Thoracic aorta (tissue), 2 donors: ENCODE measurements around the gene VAMP7. TPM values are rescaled to one million over a fixed set of nuclear protein-coding genes. Genes with fewer than 3 reads are reported as not detected.

ENCODE experiments used
- ATAC-seq: fragments of 150-250 bp; one replicate; pipeline ENCODE4 v1.8.0; 2017; ENCODE audit warnings: low read depth; ENCODE audit not compliant: insufficient number of reproducible peaks, low FRiP score
- DNase-seq: peaks from one replicate; pipeline ENCODE4 v3.0.0-alpha.2; 2020; ENCODE audit warnings: low spot score
- H3K27ac ChIP-seq, 2 donors: fragments of 200-600 bp; sonication (generic); 1 replicate in 1 of 2; 2 replicates in 1 of 2; pipeline ENCODE4 v1.5.1; 2016; ENCODE audit warnings: mild to moderate bottlenecking in 2 of 2, moderate library complexity in 2 of 2
- H3K27me3 ChIP-seq: fragments of 200-600 bp; sonication (generic); replicated peaks from 2 replicates; pipeline ENCODE4 v1.6.0; 2016; ENCODE audit warnings: mild to moderate bottlenecking; ENCODE audit not compliant: insufficient read depth
- H3K36me3 ChIP-seq: fragments of 200-600 bp; sonication (generic); one replicate; pipeline ENCODE4 v1.5.1; 2016
- H3K4me1 ChIP-seq, 2 donors: fragments of 200-600 bp; sonication (generic); 1 replicate in 1 of 2; 2 replicates in 1 of 2; pipeline versions ENCODE4 v1.5.1 to v1.6.0; 2016; ENCODE audit warnings: low read depth in 2 of 2, mild to moderate bottlenecking in 1 of 2; ENCODE audit not compliant: control insufficient read depth in 1 of 2
- H3K4me3 ChIP-seq: fragments of 200-600 bp; sonication (generic); 2 replicates; pipeline ENCODE4 v1.5.1; 2016; ENCODE audit warnings: mild to moderate bottlenecking
- H3K9me3 ChIP-seq: fragments of 200-600 bp; sonication (generic); 2 replicates; pipeline ENCODE4 v1.5.1; 2016
- total RNA-seq, 2 donors: library from RNA; depleted of rRNA; stranded (reverse); fragments of >200 nt; gene quantifications; one replicate each; pipeline versions ENCODE4 v1.1.0 to v1.2.3, GENCODE V29; 2016
- TF ChIP-seq, protein P1 (sequence below): fragments of 200-600 bp; sonication (generic); IDR thresholded peaks from one replicate; pipeline ENCODE4 v1.5.1; 2019; ENCODE audit warnings: antibody characterized with exemption

The VAMP7 gene
- total RNA-seq, 2 donors from 2014 or later: 29.2 to 35.6 TPM

DNA sequence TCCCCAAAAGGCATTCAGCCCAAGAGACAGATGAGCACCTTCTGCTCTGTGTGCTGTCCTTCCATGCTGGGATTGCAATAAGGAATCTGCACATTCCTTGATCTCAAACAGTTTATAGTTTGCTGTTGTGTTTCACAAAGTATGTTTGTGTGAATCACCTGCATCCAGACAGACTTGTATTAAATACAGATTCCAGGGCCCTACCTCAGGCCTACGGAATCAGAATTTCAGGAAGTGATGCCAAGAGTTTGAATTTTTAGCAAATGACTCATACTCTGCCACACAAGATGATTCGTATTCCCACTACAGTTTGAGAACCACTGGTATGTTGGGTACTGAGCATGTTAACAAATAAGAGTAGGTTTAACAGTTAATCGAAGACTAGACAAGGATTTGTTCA lies 7.0 kb downstream of the VAMP7 start:
- Histone ChIP-seq H3K36me3 (no peaks in the 10 kb centered on the region), H3K27ac (no peak overlapping the region), H3K4me1 (no peaks in the 10 kb centered on the region), H3K27me3 (no peaks in the 10 kb centered on the region), H3K9me3 (no peaks in the 10 kb centered on the region), H3K4me3 (no peak overlapping the region)
- DNase-seq: no peak
- ATAC-seq: no peak
- TF ChIP-seq, protein P1, sequence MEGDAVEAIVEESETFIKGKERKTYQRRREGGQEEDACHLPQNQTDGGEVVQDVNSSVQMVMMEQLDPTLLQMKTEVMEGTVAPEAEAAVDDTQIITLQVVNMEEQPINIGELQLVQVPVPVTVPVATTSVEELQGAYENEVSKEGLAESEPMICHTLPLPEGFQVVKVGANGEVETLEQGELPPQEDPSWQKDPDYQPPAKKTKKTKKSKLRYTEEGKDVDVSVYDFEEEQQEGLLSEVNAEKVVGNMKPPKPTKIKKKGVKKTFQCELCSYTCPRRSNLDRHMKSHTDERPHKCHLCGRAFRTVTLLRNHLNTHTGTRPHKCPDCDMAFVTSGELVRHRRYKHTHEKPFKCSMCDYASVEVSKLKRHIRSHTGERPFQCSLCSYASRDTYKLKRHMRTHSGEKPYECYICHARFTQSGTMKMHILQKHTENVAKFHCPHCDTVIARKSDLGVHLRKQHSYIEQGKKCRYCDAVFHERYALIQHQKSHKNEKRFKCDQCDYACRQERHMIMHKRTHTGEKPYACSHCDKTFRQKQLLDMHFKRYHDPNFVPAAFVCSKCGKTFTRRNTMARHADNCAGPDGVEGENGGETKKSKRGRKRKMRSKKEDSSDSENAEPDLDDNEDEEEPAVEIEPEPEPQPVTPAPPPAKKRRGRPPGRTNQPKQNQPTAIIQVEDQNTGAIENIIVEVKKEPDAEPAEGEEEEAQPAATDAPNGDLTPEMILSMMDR: no peak

DNA sequence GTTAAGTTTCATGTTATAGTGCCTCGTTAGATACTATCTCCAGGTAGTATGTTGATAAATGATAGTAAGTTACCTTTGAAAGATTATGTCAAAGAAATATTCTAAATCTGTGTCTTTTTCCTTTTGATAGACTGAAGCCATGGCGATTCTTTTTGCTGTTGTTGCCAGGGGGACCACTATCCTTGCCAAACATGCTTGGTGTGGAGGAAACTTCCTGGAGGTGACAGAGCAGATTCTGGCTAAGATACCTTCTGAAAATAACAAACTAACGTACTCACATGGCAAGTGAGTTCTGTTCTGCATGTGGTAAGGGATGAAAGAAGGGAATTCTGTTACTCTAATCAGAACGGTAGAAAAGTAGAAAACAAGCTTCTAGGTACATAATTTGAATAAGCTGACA lies 8.2 kb downstream of the VAMP7 start:
- H3K4me1 ChIP-seq: no peaks in the 10 kb centered on the region
- TF ChIP-seq, protein P1: no peak
- ATAC-seq: no peak

GRCh38 chrX:155891446-155892210 lies 10.5 kb downstream of the VAMP7 start:
- no peak overlapping the region for H3K4me3 ChIP-seq
- ATAC-seq (no peak), DNase-seq (no peak)
- H3K4me1 ChIP-seq: no peaks in the 10 kb centered on the region
- no peaks in the 10 kb centered on the region for H3K9me3 ChIP-seq
- TF ChIP-seq, protein P1: no peak
- no peaks in the 10 kb centered on the region for H3K36me3 ChIP-seq
- no peaks in the 10 kb centered on the region for H3K27me3 ChIP-seq
- no peak overlapping the region for H3K27ac ChIP-seq

More for the DNA sequence above, 8.2 kb downstream of the VAMP7 start:
- H3K36me3 ChIP-seq: no peaks in the 10 kb centered on the region
- DNase-seq: no peak
- H3K27ac ChIP-seq: no peak overlapping the region
- no peaks in the 10 kb centered on the region for H3K27me3 ChIP-seq
- no peak overlapping the region for H3K4me3 ChIP-seq
- no peaks in the 10 kb centered on the region for H3K9me3 ChIP-seq

DNA sequence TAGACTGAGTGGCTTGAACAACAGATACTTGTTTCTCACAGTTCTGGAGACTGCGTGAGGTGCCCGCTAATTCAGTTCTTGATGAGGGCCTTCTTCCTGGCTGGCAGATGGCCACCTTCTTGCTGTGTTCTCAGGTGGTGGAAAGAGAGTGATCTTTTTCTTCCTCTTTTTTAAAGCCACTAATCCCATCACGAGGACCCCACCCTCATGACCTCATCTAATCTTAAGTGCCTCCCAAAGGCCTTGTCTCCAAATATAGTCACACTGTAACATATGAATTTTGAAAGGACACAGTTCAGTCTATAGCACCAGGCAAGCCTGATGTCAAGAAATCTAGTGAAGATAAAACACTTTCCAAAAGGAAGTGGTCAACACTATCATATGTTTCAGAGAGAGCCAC lies 12.4 kb downstream of the VAMP7 start:
- no peaks in the 10 kb centered on the region for H3K27me3 ChIP-seq
- H3K27ac ChIP-seq: no peak overlapping the region
- no peak for ATAC-seq
- H3K4me1 ChIP-seq: no peaks in the 10 kb centered on the region
- TF ChIP-seq, protein P1: no peak
- DNase-seq: no peak
- no peak overlapping the region for H3K4me3 ChIP-seq
- H3K9me3 ChIP-seq: no peaks in the 10 kb centered on the region
- no peaks in the 10 kb centered on the region for H3K36me3 ChIP-seq

DNA sequence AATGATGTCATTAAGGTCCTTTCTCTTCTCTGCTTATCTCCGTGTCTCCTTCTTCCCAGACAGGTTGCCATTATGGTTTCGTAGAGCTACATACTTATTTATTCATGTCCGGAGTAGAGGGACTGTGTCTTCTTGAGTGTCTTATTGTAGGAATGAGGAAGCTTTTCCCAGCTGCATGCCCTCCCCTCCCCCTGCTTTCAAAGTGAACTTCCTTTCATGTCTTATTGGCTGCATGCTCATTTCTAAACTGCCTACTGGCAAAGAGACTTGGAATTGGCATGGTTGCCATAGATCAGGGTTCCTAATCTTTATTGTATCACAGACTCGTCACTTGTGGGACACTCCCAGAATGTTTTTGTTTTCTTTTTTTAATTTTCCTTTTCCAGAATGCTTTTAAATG lies 15.4 kb downstream of the VAMP7 start:
- Histone ChIP-seq H3K27me3 (no peaks in the 10 kb centered on the region), H3K4me3 (no peak overlapping the region), H3K9me3 (no peaks in the 10 kb centered on the region), H3K4me1 (no peaks in the 10 kb centered on the region), H3K27ac (no peak overlapping the region), H3K36me3 (no peaks in the 10 kb centered on the region)
- TF ChIP-seq, protein P1: no peak
- DNase-seq (no peak), ATAC-seq (no peak)
